Activated CD4-positive, alpha-beta memory T cell treated with anti-CD3 and anti-CD28 coated beads for 36 hours (primary cell): ENCODE measurements around the gene POMT2. TPM values are rescaled to one million over a fixed set of nuclear protein-coding genes. Genes with fewer than 3 reads are reported as not detected.

ENCODE experiments used
- CTCF ChIA-PET: fragments of 350-600 bp; sonication (Branson Sonifier 250); formaldehyde crosslinking; loops from one replicate; lab custom pipeline; 2021; ENCODE audit warnings: antibody characterized with exemption, inconsistent platforms; lab: Charles Lee
- POLR2A ChIA-PET: fragments of 350-600 bp; sonication (Branson Sonifier 250); formaldehyde crosslinking; loops from one replicate; lab custom pipeline; 2021; ENCODE audit warnings: antibody characterized with exemption; lab: Charles Lee
- DNase-seq: peaks from one replicate; pipeline ENCODE4 v3.0.0-alpha.2; 2020
- H3K27ac Mint-ChIP-seq: one replicate; pipeline ENCODE4 v1.8.0; 2021; ENCODE audit warnings: mixed read lengths
- H3K27me3 Mint-ChIP-seq: one replicate; pipeline ENCODE4 v1.8.0; 2021; ENCODE audit warnings: mixed read lengths
- H3K36me3 Mint-ChIP-seq: one replicate; pipeline ENCODE4 v1.8.0; 2021; ENCODE audit warnings: mixed read lengths
- H3K4me1 Mint-ChIP-seq: one replicate; pipeline ENCODE4 v1.8.0; 2021; ENCODE audit warnings: low read depth, mixed read lengths
- H3K4me3 Mint-ChIP-seq: one replicate; pipeline ENCODE4 v1.8.0; 2021; ENCODE audit warnings: mild to moderate bottlenecking, mixed read lengths
- H3K9me3 Mint-ChIP-seq: one replicate; pipeline ENCODE4 v1.8.0; 2021; ENCODE audit warnings: mixed read lengths
- intact Hi-C: fragments of 100-400 bp; cut with micrococcal nuclease; formaldehyde crosslinking; loops from one replicate; pipeline ENCODE4 v1.15.1; 2023
- total RNA-seq, 2 experiments: library from RNA; stranded (reverse); gene quantifications; one replicate each; pipeline ENCODE4 v1.2.3, GENCODE V29; 2021

Gene POMT2
- total RNA-seq, 2 experiments from 2014 or later = 12.9 to 13.1 TPM

GRCh38 chr14:77275601-77276017 lies 45.1 kb downstream of the POMT2 start:
- Mint-ChIP-seq H3K4me1 (no peaks in the 10 kb centered on the region), H3K27me3 (peaks cover 14% of the 10 kb centered on the region), H3K9me3 (no peaks in the 10 kb centered on the region), H3K27ac (no peak overlapping the region), H3K4me3 (no peak overlapping the region), H3K36me3 (peaks cover 2% of the 10 kb centered on the region)
- ChIA-PET POLR2A (no interaction called here), CTCF (no interaction called here)
- no peak for DNase-seq
- intact Hi-C loops = no loop called here

- ChIA-PET POLR2A (no interaction called here), CTCF (interaction anchor here (1.0 to 1.2 kb wide), 2 partner anchors 8 to 124 kb away, joined by 3 to 5 read pairs; no protein-coding TSS in a partner anchor)
- peaks cover 16% of the 10 kb centered on the region for H3K27me3 Mint-ChIP-seq
- H3K9me3 Mint-ChIP-seq = no peaks in the 10 kb centered on the region
- no peak overlapping the region for H3K27ac Mint-ChIP-seq
- no peak for DNase-seq
- no peaks in the 10 kb centered on the region for H3K4me1 Mint-ChIP-seq
- peaks cover 2% of the 10 kb centered on the region for H3K36me3 Mint-ChIP-seq
- intact Hi-C loops = no loop called here
- H3K4me3 Mint-ChIP-seq = no peak overlapping the region
Measured at GRCh38 chr14:77275041-77275580, 45.6 kb downstream of the POMT2 start.

- POLR2A ChIA-PET = no interaction called here
- Mint-ChIP-seq H3K36me3 (no peaks in the 10 kb centered on the region), H3K27ac (no peak overlapping the region), H3K27me3 (peaks cover 26% of the 10 kb centered on the region), H3K4me3 (no peak overlapping the region), H3K4me1 (peaks cover 3% of the 10 kb centered on the region), H3K9me3 (no peaks in the 10 kb centered on the region)
- DNase-seq = no peak
- CTCF ChIA-PET = interaction anchor here (1.0 to 1.2 kb wide), 3 partner anchors 10 to 122 kb away, joined by 3 to 5 read pairs (median 3); no protein-coding TSS in a partner anchor
- intact Hi-C loops = no loop called here
Measured at GRCh38 chr14:77273796-77274195, 46.9 kb downstream of the POMT2 start.

GRCh38 chr14:77272261-77272660 lies 48.4 kb downstream of the POMT2 start:
- Mint-ChIP-seq H3K4me3 (no peak overlapping the region), H3K27ac (no peak overlapping the region), H3K36me3 (no peaks in the 10 kb centered on the region), H3K4me1 (peaks cover 3% of the 10 kb centered on the region), H3K27me3 (peaks cover 34% of the 10 kb centered on the region), H3K9me3 (peaks cover 2% of the 10 kb centered on the region)
- CTCF ChIA-PET = no interaction called here
- POLR2A ChIA-PET = no interaction called here
- no peak for DNase-seq
- intact Hi-C loops = no loop called here

- Mint-ChIP-seq H3K27me3 (peaks cover 34% of the 10 kb centered on the region), H3K4me1 (peaks cover 3% of the 10 kb centered on the region), H3K27ac (no peak within 1 kb of the TSS), H3K4me3 (no peak within 1 kb of the TSS), H3K9me3 (peaks cover 2% of the 10 kb centered on the region), H3K36me3 (no peaks in the 10 kb centered on the region)
- DNase-seq = no peak
- intact Hi-C loops = no loop called here
- CTCF ChIA-PET = no interaction called here
- POLR2A ChIA-PET = no interaction called here
Measured at GRCh38 chr14:77271113-77271710, 49.5 kb downstream of the POMT2 start, which contains the start of gene NGB. Gene NGB, minus strand, starts transcription at chr14:77271206. Its CDS starts 269 bp downstream, at chr14:77270937.

GRCh38 chr14:77270361-77271112 lies 50.1 kb downstream of the POMT2 start:
- Mint-ChIP-seq H3K4me1 (peaks cover 3% of the 10 kb centered on the region), H3K4me3 (no peak overlapping the region), H3K36me3 (no peaks in the 10 kb centered on the region), H3K9me3 (peaks cover 2% of the 10 kb centered on the region), H3K27ac (no peak overlapping the region), H3K27me3 (peaks cover 34% of the 10 kb centered on the region)
- POLR2A ChIA-PET = no interaction called here
- intact Hi-C loops = no loop called here
- DNase-seq = no peak
- CTCF ChIA-PET = no interaction called here

- intact Hi-C loops = no loop called here
- Mint-ChIP-seq H3K4me1 (peaks cover 3% of the 10 kb centered on the region), H3K27me3 (peaks cover 34% of the 10 kb centered on the region), H3K36me3 (no peaks in the 10 kb centered on the region), H3K4me3 (no peak overlapping the region), H3K9me3 (peaks cover 2% of the 10 kb centered on the region), H3K27ac (no peak overlapping the region)
- DNase-seq = no peak
- CTCF ChIA-PET = interaction anchor here (1.4 kb wide), 1 partner anchor 47 kb away, joined by 3 read pairs; no protein-coding TSS in a partner anchor
- POLR2A ChIA-PET = no interaction called here
Measured at GRCh38 chr14:77268989-77269600, 51.6 kb downstream of the POMT2 start.

GRCh38 chr14:77267937-77268699 lies 52.6 kb downstream of the POMT2 start:
- POLR2A ChIA-PET = no interaction called here
- H3K9me3 Mint-ChIP-seq = peaks cover 2% of the 10 kb centered on the region
- H3K27me3 Mint-ChIP-seq = peaks cover 34% of the 10 kb centered on the region

GRCh38 chr14:77266336-77266735 lies 54.3 kb downstream of the POMT2 start:
- no peak for DNase-seq
- Mint-ChIP-seq H3K27me3 (peaks cover 23% of the 10 kb centered on the region), H3K36me3 (no peaks in the 10 kb centered on the region), H3K27ac (no peak overlapping the region), H3K4me1 (peaks cover 3% of the 10 kb centered on the region), H3K9me3 (peaks cover 2% of the 10 kb centered on the region), H3K4me3 (no peak overlapping the region)
- CTCF ChIA-PET = interaction anchor here (1.1 kb wide), 1 partner anchor 21 kb away, joined by 4 read pairs; no protein-coding TSS in a partner anchor
- intact Hi-C loops = no loop called here
- POLR2A ChIA-PET = no interaction called here

More at GRCh38 chr14:77267937-77268699, 52.6 kb downstream of the POMT2 start:
- CTCF ChIA-PET = interaction anchor here (0.6 to 1.7 kb wide), 2 partner anchors 30 to 47 kb away, joined by 3 to 9 read pairs; no protein-coding TSS in a partner anchor
- H3K27ac Mint-ChIP-seq = no peak overlapping the region
- no peaks in the 10 kb centered on the region for H3K36me3 Mint-ChIP-seq
- intact Hi-C loops = no loop called here
- H3K4me1 Mint-ChIP-seq = peaks cover 3% of the 10 kb centered on the region
- no peak for DNase-seq
- no peak overlapping the region for H3K4me3 Mint-ChIP-seq

- peaks cover 2% of the 10 kb centered on the region for H3K9me3 Mint-ChIP-seq
- H3K27me3 Mint-ChIP-seq = peaks cover 24% of the 10 kb centered on the region
- no peak for DNase-seq
- CTCF ChIA-PET = interaction anchor here (1.1 kb wide), 1 partner anchor 20 kb away, joined by 4 read pairs; no protein-coding TSS in a partner anchor
- POLR2A ChIA-PET = no interaction called here
- H3K4me1 Mint-ChIP-seq = peaks cover 3% of the 10 kb centered on the region
- no peak overlapping the region for H3K27ac Mint-ChIP-seq
- H3K36me3 Mint-ChIP-seq = no peaks in the 10 kb centered on the region
- intact Hi-C loops = no loop called here
- H3K4me3 Mint-ChIP-seq = no peak overlapping the region
Measured at GRCh38 chr14:77265561-77266335, 54.9 kb downstream of the POMT2 start.

- Mint-ChIP-seq H3K36me3 (no peaks in the 10 kb centered on the region), H3K27me3 (peaks cover 22% of the 10 kb centered on the region), H3K4me1 (peaks cover 3% of the 10 kb centered on the region), H3K9me3 (peaks cover 2% of the 10 kb centered on the region), H3K27ac (no peak overlapping the region), H3K4me3 (no peak overlapping the region)
- intact Hi-C loops = no loop called here
- POLR2A ChIA-PET = no interaction called here
- CTCF ChIA-PET = interaction anchor here (1.0 kb wide), 1 partner anchor 51 kb away, joined by 3 read pairs; no protein-coding TSS in a partner anchor
- no peak for DNase-seq
Measured at GRCh38 chr14:77265187-77265515, 55.5 kb downstream of the POMT2 start.
